ENCODE measurements around the gene SLC6A8.
"Not testable (repeated sequence)": the region's sequence is repeated elsewhere in the genome, so short reads cannot be mapped to it uniquely, and the experiment has no call there.

The SLC6A8 gene

GRCh38 chrX:153699210-153699783, 11.6 kb downstream of the SLC6A8 start:
- H3K9ac ChIP-seq (ENCODE audit: low read depth, low read length); H3K9me3 ChIP-seq (ENCODE audit: control insufficient read depth, insufficient read depth, low read length); H3K36me3 ChIP-seq (ENCODE audit: insufficient read depth, low read length); H3K4me1 ChIP-seq (ENCODE audit: insufficient read depth, low read length): not testable (repeated sequence)

- H3K9me3 ChIP-seq (ENCODE audit: control insufficient read depth, insufficient read depth, low read length); H3K36me3 ChIP-seq (ENCODE audit: insufficient read depth, low read length); H3K9ac ChIP-seq (ENCODE audit: low read depth, low read length); H3K4me1 ChIP-seq (ENCODE audit: insufficient read depth, low read length): not testable (repeated sequence)
Measured at GRCh38 chrX:153699784-153700371, 12.2 kb downstream of the SLC6A8 start.

GRCh38 chrX:153700376-153700945, 12.7 kb downstream of the SLC6A8 start:
- no peaks in the 10 kb centered on the region for H3K4me1 ChIP-seq (ENCODE audit: insufficient read depth, low read length)

GRCh38 chrX:153700967-153701366, 13.2 kb downstream of the SLC6A8 start:
- Histone ChIP-seq H3K4me1 (ENCODE audit: insufficient read depth, low read length) (no peaks in the 10 kb centered on the region), H3K36me3 (ENCODE audit: insufficient read depth, low read length) (peaks cover 3% of the 10 kb centered on the region; the same call in 1 of the 2 replicates), H3K9me3 (ENCODE audit: control insufficient read depth, insufficient read depth, low read length) (no peaks in the 10 kb centered on the region), H3K9ac (ENCODE audit: low read depth, low read length) (no peak overlapping the region)

More at GRCh38 chrX:153700376-153700945, 12.7 kb downstream of the SLC6A8 start:
- Histone ChIP-seq H3K9ac (ENCODE audit: low read depth, low read length) (no peak overlapping the region), H3K36me3 (ENCODE audit: insufficient read depth, low read length) (peaks cover 3% of the 10 kb centered on the region; the same call in 1 of the 2 replicates), H3K9me3 (ENCODE audit: control insufficient read depth, insufficient read depth, low read length) (no peaks in the 10 kb centered on the region)

- Histone ChIP-seq H3K9me3 (ENCODE audit: control insufficient read depth, insufficient read depth, low read length) (no peaks in the 10 kb centered on the region), H3K36me3 (ENCODE audit: insufficient read depth, low read length) (peaks cover 3% of the 10 kb centered on the region; the same call in 1 of the 2 replicates), H3K9ac (ENCODE audit: low read depth, low read length) (no peak overlapping the region), H3K4me1 (ENCODE audit: insufficient read depth, low read length) (no peaks in the 10 kb centered on the region)
Measured at GRCh38 chrX:153701706-153702105, 14.0 kb downstream of the SLC6A8 start.

GRCh38 chrX:153702336-153703035, 14.8 kb downstream of the SLC6A8 start:
- H3K36me3 ChIP-seq (ENCODE audit: insufficient read depth, low read length) = peaks cover 3% of the 10 kb centered on the region; the same call in 1 of the 2 replicates
- no peak overlapping the region for H3K9ac ChIP-seq (ENCODE audit: low read depth, low read length)

GRCh38 chrX:153703036-153703370, 15.3 kb downstream of the SLC6A8 start:
- Histone ChIP-seq H3K4me1 (ENCODE audit: insufficient read depth, low read length) (peaks cover 2% of the 10 kb centered on the region; the same call in 1 of the 2 replicates), H3K9me3 (ENCODE audit: control insufficient read depth, insufficient read depth, low read length) (no peaks in the 10 kb centered on the region), H3K9ac (ENCODE audit: low read depth, low read length) (no peak overlapping the region), H3K36me3 (ENCODE audit: insufficient read depth, low read length) (peaks cover 3% of the 10 kb centered on the region; the same call in 1 of the 2 replicates)

More at GRCh38 chrX:153702336-153703035, 14.8 kb downstream of the SLC6A8 start:
- no peaks in the 10 kb centered on the region for H3K4me1 ChIP-seq (ENCODE audit: insufficient read depth, low read length)
- H3K9me3 ChIP-seq (ENCODE audit: control insufficient read depth, insufficient read depth, low read length) = no peaks in the 10 kb centered on the region

- Histone ChIP-seq H3K36me3 (ENCODE audit: insufficient read depth, low read length) (peaks cover 3% of the 10 kb centered on the region; the same call in 1 of the 2 replicates), H3K4me1 (ENCODE audit: insufficient read depth, low read length) (peaks cover 9% of the 10 kb centered on the region; the same call in 1 of the 2 replicates)
Measured at GRCh38 chrX:153704021-153704526, 16.3 kb downstream of the SLC6A8 start.

GRCh38 chrX:153704631-153705402, 17.1 kb downstream of the SLC6A8 start:
- not testable (repeated sequence) for H3K36me3 ChIP-seq (ENCODE audit: insufficient read depth, low read length); H3K4me1 ChIP-seq (ENCODE audit: insufficient read depth, low read length); H3K9me3 ChIP-seq (ENCODE audit: control insufficient read depth, insufficient read depth, low read length); H3K9ac ChIP-seq (ENCODE audit: low read depth, low read length)

More at GRCh38 chrX:153704021-153704526, 16.3 kb downstream of the SLC6A8 start:
- Histone ChIP-seq H3K9ac (ENCODE audit: low read depth, low read length) (no peak overlapping the region), H3K9me3 (ENCODE audit: control insufficient read depth, insufficient read depth, low read length) (no peaks in the 10 kb centered on the region)

GRCh38 chrX:153705403-153706060, 17.8 kb downstream of the SLC6A8 start:
- not testable (repeated sequence) for H3K36me3 ChIP-seq (ENCODE audit: insufficient read depth, low read length); H3K4me1 ChIP-seq (ENCODE audit: insufficient read depth, low read length); H3K9me3 ChIP-seq (ENCODE audit: control insufficient read depth, insufficient read depth, low read length)

GRCh38 chrX:153706799-153707198, 19.1 kb downstream of the SLC6A8 start:
- Histone ChIP-seq H3K36me3 (ENCODE audit: insufficient read depth, low read length) (peaks cover 3% of the 10 kb centered on the region; the same call in 1 of the 2 replicates), H3K4me1 (ENCODE audit: insufficient read depth, low read length) (peaks cover 9% of the 10 kb centered on the region; the same call in 1 of the 2 replicates), H3K9me3 (ENCODE audit: control insufficient read depth, insufficient read depth, low read length) (no peaks in the 10 kb centered on the region), H3K9ac (ENCODE audit: low read depth, low read length) (no peak overlapping the region)

More at GRCh38 chrX:153705403-153706060, 17.8 kb downstream of the SLC6A8 start:
- not testable (repeated sequence) for H3K9ac ChIP-seq (ENCODE audit: low read depth, low read length)

GRCh38 chrX:153707406-153707805, 19.7 kb downstream of the SLC6A8 start:
- no peaks in the 10 kb centered on the region for H3K9me3 ChIP-seq (ENCODE audit: control insufficient read depth, insufficient read depth, low read length)
- H3K9ac ChIP-seq (ENCODE audit: low read depth, low read length) = no peak overlapping the region
- peaks cover 9% of the 10 kb centered on the region; the same call in 1 of the 2 replicates for H3K4me1 ChIP-seq (ENCODE audit: insufficient read depth, low read length)
- peaks cover 3% of the 10 kb centered on the region; the same call in 1 of the 2 replicates for H3K36me3 ChIP-seq (ENCODE audit: insufficient read depth, low read length)

- no peak overlapping the region for H3K9ac ChIP-seq (ENCODE audit: low read depth, low read length)
- peaks cover 3% of the 10 kb centered on the region for H3K36me3 ChIP-seq (ENCODE audit: insufficient read depth, low read length)
- peaks cover 9% of the 10 kb centered on the region; the same call in 1 of the 2 replicates for H3K4me1 ChIP-seq (ENCODE audit: insufficient read depth, low read length)
- no peaks in the 10 kb centered on the region for H3K9me3 ChIP-seq (ENCODE audit: control insufficient read depth, insufficient read depth, low read length)
Measured at GRCh38 chrX:153708415-153708814, 20.7 kb downstream of the SLC6A8 start.

All from ES-I3 (cell line).